A673 (cell line): Measurements from ENCODE around the gene ASIC3.

Experiments
- EZH2 ChIP-seq: fragments of 200-600 bp; sonication (generic); IDR thresholded peaks from 2 replicates; pipeline ENCODE4 v1.6.1; 2017; ENCODE audit warnings: borderline replicate concordance, low read depth, mild to moderate bottlenecking, mixed read lengths, antibody characterized with exemption, low read length; ENCODE audit not compliant: poor library complexity, severe bottlenecking
- TF ChIP-seq, protein P1 (sequence below): fragments of 300-800, 200-600 bp; sonication (generic); conservative IDR thresholded peaks from 2 replicates; pipeline ENCODE4 v1.5.1; 2017; ENCODE audit warnings: low read depth, mild to moderate bottlenecking, antibody characterized with exemption, low read length, moderate library complexity, mixed read lengths

DNA sequence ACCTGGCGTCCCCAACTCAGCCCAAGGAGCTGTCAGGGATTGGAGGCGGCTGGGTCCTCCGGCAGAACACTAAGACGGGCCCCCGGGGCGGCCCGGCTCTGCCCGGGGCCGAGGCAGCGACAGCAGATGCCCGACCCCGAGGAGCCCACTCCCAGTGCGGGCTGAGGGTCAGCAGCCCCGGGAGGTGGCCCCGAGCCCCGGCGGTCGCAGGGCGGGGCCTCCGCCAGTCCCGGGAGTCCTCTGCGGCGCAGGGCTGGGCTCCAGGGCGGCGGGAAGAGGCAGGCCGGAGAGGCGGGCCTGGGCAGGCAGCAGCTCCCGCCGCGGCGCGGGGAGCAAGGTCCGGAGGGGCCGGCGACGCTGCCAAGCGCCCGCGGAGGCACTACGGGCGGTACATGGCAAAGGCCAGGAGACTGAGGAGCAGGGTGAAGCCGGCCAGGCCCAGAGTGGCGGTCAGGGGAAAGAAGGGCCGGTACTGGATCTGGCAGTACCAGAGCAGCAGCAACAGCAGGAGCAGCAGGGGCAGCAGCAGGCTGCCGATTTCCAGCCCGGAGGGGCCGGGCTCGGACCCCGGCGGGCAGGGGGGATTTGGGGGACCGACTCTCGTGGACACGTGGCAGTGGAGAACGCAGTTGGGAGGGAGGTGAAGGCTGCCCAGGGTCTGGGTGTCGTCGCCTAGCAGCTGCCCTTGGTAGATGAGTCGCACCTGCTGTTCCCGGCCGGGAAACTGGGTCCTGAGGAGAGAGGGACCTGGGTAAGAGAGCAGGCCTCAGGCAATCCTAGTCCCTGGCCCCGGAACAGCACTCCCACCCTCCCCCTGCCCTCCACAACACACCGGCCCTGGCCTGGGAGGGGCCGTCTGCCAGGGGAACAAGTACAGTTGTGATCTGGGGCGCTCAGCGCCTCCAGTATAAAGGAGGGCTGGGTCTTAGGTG lies 33.1 kb downstream of the ASIC3 start:
- TF ChIP-seq, protein P1, sequence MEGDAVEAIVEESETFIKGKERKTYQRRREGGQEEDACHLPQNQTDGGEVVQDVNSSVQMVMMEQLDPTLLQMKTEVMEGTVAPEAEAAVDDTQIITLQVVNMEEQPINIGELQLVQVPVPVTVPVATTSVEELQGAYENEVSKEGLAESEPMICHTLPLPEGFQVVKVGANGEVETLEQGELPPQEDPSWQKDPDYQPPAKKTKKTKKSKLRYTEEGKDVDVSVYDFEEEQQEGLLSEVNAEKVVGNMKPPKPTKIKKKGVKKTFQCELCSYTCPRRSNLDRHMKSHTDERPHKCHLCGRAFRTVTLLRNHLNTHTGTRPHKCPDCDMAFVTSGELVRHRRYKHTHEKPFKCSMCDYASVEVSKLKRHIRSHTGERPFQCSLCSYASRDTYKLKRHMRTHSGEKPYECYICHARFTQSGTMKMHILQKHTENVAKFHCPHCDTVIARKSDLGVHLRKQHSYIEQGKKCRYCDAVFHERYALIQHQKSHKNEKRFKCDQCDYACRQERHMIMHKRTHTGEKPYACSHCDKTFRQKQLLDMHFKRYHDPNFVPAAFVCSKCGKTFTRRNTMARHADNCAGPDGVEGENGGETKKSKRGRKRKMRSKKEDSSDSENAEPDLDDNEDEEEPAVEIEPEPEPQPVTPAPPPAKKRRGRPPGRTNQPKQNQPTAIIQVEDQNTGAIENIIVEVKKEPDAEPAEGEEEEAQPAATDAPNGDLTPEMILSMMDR = no peak
- no peak for TF ChIP-seq EZH2
